Cerebellar cortex (tissue), 1 donor: ENCODE data around the gene FA2H.
"Not testable (repeated sequence)": the region's sequence is repeated elsewhere in the genome, so short reads cannot be mapped to it uniquely, and the experiment has no call there.

ENCODE experiments used
- DNase-seq: peaks from one replicate; pipeline ENCODE4 v3.0.0-alpha.2; 2015; ENCODE audit warnings: low spot score

FA2H gene

GRCh38 chr16:74774223-74775139 lies at the start of gene FA2H:
Gene FA2H (minus strand): TSS chr16:74774820. CDS start chr16:74774755, 65 bp downstream.
- DNase-seq: peak; percentile 30

- no peak for DNase-seq
Observed at GRCh38 chr16:74817851-74818250, 43.2 kb upstream of the FA2H start.

- DNase-seq: peak; percentile 58
Observed at GRCh38 chr16:74813109-74813641, 38.6 kb upstream of the FA2H start.

- DNase-seq: no peak
Observed at GRCh38 chr16:74811911-74812310, 37.3 kb upstream of the FA2H start.

GRCh38 chr16:74811216-74811615 lies 36.6 kb upstream of the FA2H start:
- DNase-seq: not testable (repeated sequence)

- DNase-seq: no peak
Observed at GRCh38 chr16:74807052-74807646, 32.5 kb upstream of the FA2H start.

- DNase-seq: no peak
Observed at GRCh38 chr16:74800216-74800871, 25.7 kb upstream of the FA2H start.

- no peak for DNase-seq
Observed at GRCh38 chr16:74797414-74797813, 22.8 kb upstream of the FA2H start.

GRCh38 chr16:74795104-74795503 lies 20.5 kb upstream of the FA2H start:
- no peak for DNase-seq

GRCh38 chr16:74794668-74795067 lies 20.0 kb upstream of the FA2H start:
- DNase-seq: no peak

- no peak for DNase-seq
Observed at GRCh38 chr16:74793571-74793970, 19.0 kb upstream of the FA2H start.

- DNase-seq: no peak
Observed at GRCh38 chr16:74792225-74792624, 17.6 kb upstream of the FA2H start.

- DNase-seq: not testable (repeated sequence)
Observed at GRCh38 chr16:74791749-74792148, 17.1 kb upstream of the FA2H start.

- no peak for DNase-seq
Observed at GRCh38 chr16:74788108-74788507, 13.5 kb upstream of the FA2H start.

- DNase-seq: no peak
Observed at GRCh38 chr16:74785031-74785430, 10.4 kb upstream of the FA2H start.

- peak; percentile 30 for DNase-seq
Observed at GRCh38 chr16:74778646-74779045, 4.0 kb upstream of the FA2H start.

- no peak for DNase-seq
Observed at GRCh38 chr16:74776926-74777325, 2.3 kb upstream of the FA2H start.

GRCh38 chr16:74775255-74775654 lies 635 bp upstream of the FA2H start:
- no peak for DNase-seq

GRCh38 chr16:74773446-74774222 lies 986 bp downstream of the FA2H start:
- DNase-seq: no peak

- DNase-seq: no peak
Observed at GRCh38 chr16:74771656-74772315, 2.8 kb downstream of the FA2H start.

- no peak for DNase-seq
Observed at GRCh38 chr16:74770831-74771526, 3.6 kb downstream of the FA2H start.
